GM19240 (cell line): Measurements from ENCODE around the gene POLE4.

Experiments
- DNase-seq: peaks from one replicate; pipeline ENCODE4 v3.0.0; 2011; ENCODE audit warnings: low spot score; ENCODE audit not compliant: insufficient read length

POLE4 gene

GRCh38 chr2:74958274-74959105 is at the start of gene POLE4:
Gene POLE4 (plus strand): TSS chr2:74958643. CDS start chr2:74958680, 37 bp downstream.
- peak; percentile 51 for DNase-seq

GRCh38 chr2:74908748-74909444 is 49.5 kb upstream of the POLE4 start:
- DNase-seq = no peak

- no peak for DNase-seq
Observed at GRCh38 chr2:74910245-74910644, 48.2 kb upstream of the POLE4 start.

- DNase-seq = no peak
Observed at GRCh38 chr2:74911061-74911460, 47.4 kb upstream of the POLE4 start.

- no peak for DNase-seq
Observed at GRCh38 chr2:74915743-74916142, 42.7 kb upstream of the POLE4 start.

- no peak for DNase-seq
Observed at GRCh38 chr2:74916394-74916793, 42.0 kb upstream of the POLE4 start.

- no peak for DNase-seq
Observed at GRCh38 chr2:74917702-74918619, 40.5 kb upstream of the POLE4 start.

GRCh38 chr2:74919827-74920226 is 38.6 kb upstream of the POLE4 start:
- peak; percentile 38 for DNase-seq

GRCh38 chr2:74921236-74921736 is 37.2 kb upstream of the POLE4 start:
- no peak for DNase-seq

GRCh38 chr2:74922592-74923227 is 35.7 kb upstream of the POLE4 start:
- no peak for DNase-seq

GRCh38 chr2:74924463-74925265 is 33.8 kb upstream of the POLE4 start:
- no peak for DNase-seq

GRCh38 chr2:74925361-74925786 is 33.1 kb upstream of the POLE4 start:
- no peak for DNase-seq

- DNase-seq = no peak
Observed at GRCh38 chr2:74927621-74928020, 30.8 kb upstream of the POLE4 start.

GRCh38 chr2:74930811-74931486 is 27.5 kb upstream of the POLE4 start:
- no peak for DNase-seq

- no peak for DNase-seq
Observed at GRCh38 chr2:74931940-74932339, 26.5 kb upstream of the POLE4 start.

GRCh38 chr2:74935975-74936391 is 22.5 kb upstream of the POLE4 start:
- DNase-seq = no peak

- no peak for DNase-seq
Observed at GRCh38 chr2:74937221-74937880, 21.1 kb upstream of the POLE4 start.

- DNase-seq = no peak
Observed at GRCh38 chr2:74938264-74938663, 20.2 kb upstream of the POLE4 start.
